HTERT RPE-1 (cell line): Measurements from ENCODE around the gene DENND2C.
"Not testable (repeated sequence)": the region's sequence is repeated elsewhere in the genome, so short reads cannot be mapped to it uniquely, and the experiment has no call there.

ENCODE experiments used
- in situ Hi-C: fragments of 300-500 bp; cut with MboI; formaldehyde crosslinking; loops from 4 replicates; pipeline ENCODE4 v1.14.3; 2020; ENCODE audit warnings: low sequenced_read_pairs

DENND2C gene

DNA sequence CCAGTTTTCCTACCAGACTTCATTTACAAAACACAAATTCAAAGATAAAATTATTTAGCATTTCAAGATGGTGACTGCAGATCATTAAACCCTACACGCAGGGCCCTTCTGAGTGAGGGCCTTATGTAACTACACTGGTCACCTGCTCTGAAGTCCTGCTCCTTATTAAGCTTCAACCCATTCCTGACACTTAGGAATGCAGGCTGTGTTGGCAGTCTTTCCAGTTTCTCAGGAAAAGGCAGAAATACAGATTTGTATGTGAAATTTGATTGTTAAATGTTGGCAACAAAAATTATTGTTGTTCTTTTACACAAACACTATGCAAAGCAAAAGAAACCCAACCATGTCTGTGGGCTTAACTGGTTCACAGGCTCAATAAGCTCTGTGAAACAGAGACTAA is 62.6 kb downstream of the DENND2C start:
- in situ Hi-C loops: no loop called here

DNA sequence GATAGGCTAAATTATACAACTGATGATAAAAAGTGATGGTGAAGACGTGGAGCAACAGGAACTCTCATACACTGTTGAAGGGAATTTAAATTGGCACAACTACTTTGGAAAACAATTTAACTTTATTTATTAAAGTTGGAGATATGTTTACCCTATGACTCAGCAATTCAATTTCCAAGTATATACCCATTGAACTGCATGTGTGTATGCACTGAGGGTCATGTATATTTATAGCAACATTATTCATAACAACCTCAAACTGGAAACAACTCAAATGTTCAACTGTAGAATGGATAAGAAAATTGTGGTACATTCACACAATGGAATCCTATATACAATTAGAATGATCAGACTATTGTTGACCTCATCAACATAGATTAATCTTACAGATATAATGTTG is 71.9 kb downstream of the DENND2C start:
- in situ Hi-C loops: no loop called here

GRCh38 chr1:114595602-114596001 is 74.2 kb downstream of the DENND2C start:
- in situ Hi-C loops: no loop called here

GRCh38 chr1:114594046-114594445 is 75.8 kb downstream of the DENND2C start:
- in situ Hi-C loops: no loop called here

DNA sequence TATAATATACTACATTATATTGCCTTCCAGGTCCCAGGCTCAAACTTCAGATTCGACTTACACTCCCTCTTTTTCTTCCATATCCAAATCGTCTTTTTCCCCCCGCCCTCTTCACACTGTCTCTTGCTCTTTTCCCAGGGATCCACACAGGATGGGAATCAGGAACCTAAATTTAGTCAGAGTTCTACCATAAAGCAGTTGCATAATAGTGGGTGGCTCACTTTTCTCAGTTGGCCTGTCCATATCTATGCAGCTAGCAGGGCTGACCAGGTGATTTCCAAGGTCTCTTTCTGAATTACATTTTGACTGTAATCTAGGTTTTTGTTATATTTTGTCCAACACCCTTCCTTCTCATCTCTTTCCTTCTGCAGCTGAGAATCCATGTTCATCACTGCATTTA is 80.7 kb downstream of the DENND2C start:
- in situ Hi-C loops: no loop called here

DNA sequence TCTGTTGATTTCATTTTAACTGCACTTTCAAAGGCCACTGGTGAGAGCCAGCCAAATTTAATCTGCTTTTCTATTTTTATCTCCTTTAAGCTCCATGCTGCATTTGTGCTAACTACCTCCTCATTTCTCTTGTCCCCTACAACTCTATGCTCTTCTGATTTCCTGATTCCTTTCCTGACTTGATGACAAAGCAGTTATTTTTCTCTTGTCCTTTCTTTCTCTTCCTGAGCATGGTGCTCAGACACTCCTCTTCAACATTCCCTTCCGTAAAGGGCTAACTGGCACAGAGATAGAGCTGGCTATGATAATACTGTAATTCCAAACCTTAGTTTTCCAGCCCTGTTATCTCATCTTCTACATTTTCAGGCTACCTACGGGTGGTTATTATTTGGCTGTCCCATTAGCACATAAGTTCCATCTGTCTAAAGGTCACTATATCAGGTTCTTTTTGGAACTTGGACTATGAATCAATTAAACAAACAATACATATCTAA is 81.6 kb downstream of the DENND2C start:
- in situ Hi-C loops: no loop called here

DNA sequence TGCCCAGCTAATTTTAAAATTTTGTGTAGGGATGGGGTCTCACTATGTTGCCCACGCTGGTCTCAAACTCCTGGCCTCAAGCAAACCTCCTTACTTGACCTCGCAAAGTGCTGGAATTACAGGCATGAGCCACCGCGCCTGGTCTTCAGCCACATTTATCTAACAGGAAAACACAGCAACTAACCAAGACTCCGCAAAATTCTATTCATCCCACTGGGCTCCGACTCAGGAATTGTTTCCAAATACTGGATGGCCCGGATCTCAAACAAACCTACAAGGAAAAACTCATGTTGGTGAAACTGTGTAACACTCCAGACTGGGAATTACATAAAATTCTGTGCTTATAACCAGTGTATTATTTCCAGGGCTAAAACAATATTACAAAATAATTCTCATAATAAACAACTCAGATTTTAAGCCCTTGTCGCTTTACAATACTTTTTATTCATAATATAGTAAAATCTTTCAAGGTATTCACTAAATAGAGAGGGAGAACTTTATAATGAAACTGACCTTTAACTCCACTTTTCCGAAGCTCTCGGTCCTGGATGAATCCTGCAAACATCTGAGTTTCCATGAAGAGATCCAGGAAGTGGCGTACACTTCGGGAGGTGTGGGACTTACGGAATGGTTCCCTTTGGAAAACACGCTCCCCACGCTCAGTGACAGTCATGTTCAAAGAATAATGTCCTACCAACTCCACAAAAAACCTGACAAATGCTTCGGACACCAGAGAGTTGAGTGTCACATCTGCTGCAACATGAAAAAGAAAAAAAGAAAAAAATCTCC is 82.5 kb downstream of the DENND2C start:
- in situ Hi-C loops: no loop called here

- in situ Hi-C loops: no loop called here
Observed at GRCh38 chr1:114586513-114587047, 83.3 kb downstream of the DENND2C start.

- in situ Hi-C loops: no loop called here
Observed at GRCh38 chr1:114585231-114585630, 84.6 kb downstream of the DENND2C start.

GRCh38 chr1:114581335-114582287 is 88.2 kb downstream of the DENND2C start, which contains the start of gene BCAS2:
Gene BCAS2, minus strand, starts transcription at chr1:114581615. Its CDS starts 24 bp downstream, at chr1:114581591.
- in situ Hi-C loops: no loop called here

- in situ Hi-C loops: no loop called here
Observed at GRCh38 chr1:114574365-114574764, 95.5 kb downstream of the DENND2C start.

DNA sequence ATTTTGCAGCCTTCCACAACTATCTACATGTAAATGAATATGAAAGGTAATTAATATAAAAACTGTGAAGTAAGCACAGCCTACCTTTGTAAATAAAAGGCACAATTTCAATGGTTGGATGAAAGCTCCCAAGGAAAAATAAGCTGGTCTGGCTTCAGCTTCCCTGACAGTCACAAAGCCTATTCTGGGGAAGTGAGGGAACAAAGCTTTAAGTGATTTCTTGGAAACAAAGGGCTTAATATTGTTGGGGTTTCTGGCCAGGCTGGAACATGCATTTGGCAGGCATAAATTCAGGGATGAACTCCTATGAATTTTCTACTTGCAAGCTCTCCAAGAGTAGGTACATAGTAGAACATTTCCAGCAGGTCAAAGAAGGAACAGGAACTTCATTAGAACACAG is 105.7 kb downstream of the DENND2C start:
- in situ Hi-C loops: no loop called here

GRCh38 chr1:114562978-114563510 is 106.8 kb downstream of the DENND2C start:
- in situ Hi-C loops: not testable (repeated sequence)

DNA sequence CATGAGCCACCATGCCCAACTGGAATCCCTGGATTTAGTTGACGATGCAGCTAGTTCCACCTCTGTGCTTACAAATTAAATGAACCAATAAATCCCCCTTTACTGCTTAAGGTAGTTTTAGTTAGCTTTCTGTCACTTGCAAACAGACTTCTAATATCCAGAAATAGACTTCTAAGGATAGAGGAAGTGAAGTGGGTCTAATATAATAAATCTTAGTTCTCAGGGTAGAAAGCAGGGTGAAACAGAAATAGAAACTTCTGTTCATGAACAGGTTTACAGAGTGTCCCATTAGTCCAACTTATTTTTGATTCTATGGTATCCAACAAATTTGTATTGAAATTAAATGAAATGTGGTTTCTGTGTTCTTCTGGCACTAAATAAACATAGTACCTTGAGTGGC is 108.5 kb downstream of the DENND2C start:
- in situ Hi-C loops: no loop called here

- in situ Hi-C loops: no loop called here
Observed at GRCh38 chr1:114559356-114559755, 110.5 kb downstream of the DENND2C start.

GRCh38 chr1:114558544-114558943 is 111.3 kb downstream of the DENND2C start:
- in situ Hi-C loops: no loop called here

DNA sequence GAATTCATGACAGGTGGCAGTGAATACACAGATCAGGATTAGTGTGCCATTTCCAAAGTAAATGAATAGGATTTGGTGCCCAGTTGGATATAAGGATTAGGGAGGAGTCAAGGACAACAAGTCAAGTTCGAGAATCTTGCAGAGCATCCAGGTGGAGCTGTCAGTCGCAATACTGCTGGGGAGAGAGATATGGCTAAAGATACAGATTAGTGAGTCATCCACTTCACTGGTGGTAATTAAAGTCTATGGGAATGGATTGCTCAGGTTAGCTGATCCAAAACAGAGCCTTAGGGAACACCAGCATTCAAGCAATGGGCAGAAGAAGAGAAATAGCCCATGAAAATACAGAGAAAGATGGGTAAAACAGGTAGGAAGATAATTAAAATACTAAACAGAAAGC is 115.3 kb downstream of the DENND2C start:
- in situ Hi-C loops: no loop called here

DNA sequence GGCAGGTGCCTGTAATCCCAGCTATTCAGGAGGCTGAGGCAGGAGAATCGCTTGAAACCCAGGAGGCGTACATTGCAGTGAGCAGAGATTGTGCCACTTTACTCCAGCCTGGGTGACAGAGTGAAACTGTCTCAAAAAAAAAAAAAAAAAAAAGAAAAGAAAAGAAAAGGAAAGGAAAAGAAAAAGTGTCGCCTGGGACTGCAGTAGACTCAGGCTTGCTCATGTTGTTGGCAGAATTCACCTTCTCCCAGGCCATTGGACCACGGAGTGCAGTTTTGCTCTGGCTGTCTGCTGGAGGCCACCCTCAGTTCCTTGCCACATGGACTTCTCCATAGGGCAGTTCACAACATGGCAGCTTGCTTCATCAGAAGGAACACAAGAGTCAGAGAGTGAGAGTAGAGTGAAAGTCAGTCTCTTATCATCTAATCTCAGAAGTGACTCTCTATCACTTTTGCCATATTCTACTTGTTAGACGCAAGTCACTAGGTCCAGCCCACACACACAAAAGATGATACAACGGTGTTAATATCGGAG is 117.7 kb downstream of the DENND2C start:
- in situ Hi-C loops: no loop called here

- in situ Hi-C loops: no loop called here
Observed at GRCh38 chr1:114551400-114551799, 118.4 kb downstream of the DENND2C start.

- in situ Hi-C loops: no loop called here
Observed at GRCh38 chr1:114550336-114550735, 119.5 kb downstream of the DENND2C start.

GRCh38 chr1:114549137-114549536 is 120.7 kb downstream of the DENND2C start:
- in situ Hi-C loops: no loop called here
